Bone marrow (tissue), 2 donors: Measurements from ENCODE around the gene ABHD3.
"Not testable (repeated sequence)": the region's sequence is repeated elsewhere in the genome, so short reads cannot be mapped to it uniquely, and the experiment has no call there.

Source experiments
- DNase-seq, 2 donors: peaks; one replicate each; lab custom pipeline; 2025; lab: John Stamatoyannopoulos, UW

The ABHD3 gene

GRCh38 chr18:21703241-21703820 is 1.2 kb downstream of the ABHD3 start:
- DNase-seq, result peak; percentile 13 to 25

GRCh38 chr18:21702602-21703001 is 2.0 kb downstream of the ABHD3 start:
- DNase-seq, result no peak

- no peak for DNase-seq
These were observed 3.0 kb downstream of the ABHD3 start for GRCh38 chr18:21701621-21702020.

- DNase-seq, result no peak
These were observed 4.0 kb downstream of the ABHD3 start for GRCh38 chr18:21700528-21701075.

GRCh38 chr18:21693322-21693721 is 11.3 kb downstream of the ABHD3 start:
- no peak for DNase-seq

- DNase-seq, result no peak
These were observed 14.8 kb downstream of the ABHD3 start for GRCh38 chr18:21689736-21690135.

- DNase-seq, result peak in 1 of 2 donors; percentile 53
These were observed 18.1 kb downstream of the ABHD3 start for GRCh38 chr18:21686282-21687105.

- DNase-seq, result not testable (repeated sequence)
These were observed 19.0 kb downstream of the ABHD3 start for GRCh38 chr18:21685556-21685981.

- DNase-seq, result no peak
These were observed 19.8 kb downstream of the ABHD3 start for GRCh38 chr18:21684731-21685130.

GRCh38 chr18:21682371-21683051 is 22.1 kb downstream of the ABHD3 start:
- peak in 1 of 2 donors; percentile 69 for DNase-seq

GRCh38 chr18:21680161-21680560 is 24.4 kb downstream of the ABHD3 start:
- no peak for DNase-seq

GRCh38 chr18:21678859-21679258 is 25.7 kb downstream of the ABHD3 start:
- DNase-seq, result peak in 1 of 2 donors; percentile 74

GRCh38 chr18:21675354-21675753 is 29.2 kb downstream of the ABHD3 start:
- DNase-seq, result not testable (repeated sequence)

- no peak for DNase-seq
These were observed 31.9 kb downstream of the ABHD3 start for GRCh38 chr18:21672521-21673267.

GRCh38 chr18:21669736-21670285 is 34.8 kb downstream of the ABHD3 start:
- DNase-seq, result no peak

GRCh38 chr18:21664069-21664468 is 40.5 kb downstream of the ABHD3 start:
- no peak for DNase-seq

GRCh38 chr18:21663578-21663977 is 41.0 kb downstream of the ABHD3 start:
- DNase-seq, result no peak

- no peak for DNase-seq
These were observed 42.0 kb downstream of the ABHD3 start for GRCh38 chr18:21662581-21662980.

GRCh38 chr18:21660078-21660477 is 44.5 kb downstream of the ABHD3 start:
- DNase-seq, result no peak

- DNase-seq, result no peak
These were observed 48.2 kb downstream of the ABHD3 start for GRCh38 chr18:21656402-21656801.

- no peak for DNase-seq
These were observed 51.2 kb downstream of the ABHD3 start for GRCh38 chr18:21653361-21653760.

GRCh38 chr18:21652073-21652472 is 52.5 kb downstream of the ABHD3 start:
- DNase-seq, result no peak
